ENCODE measurements around the gene SPNS1.

SPNS1 gene

DNA sequence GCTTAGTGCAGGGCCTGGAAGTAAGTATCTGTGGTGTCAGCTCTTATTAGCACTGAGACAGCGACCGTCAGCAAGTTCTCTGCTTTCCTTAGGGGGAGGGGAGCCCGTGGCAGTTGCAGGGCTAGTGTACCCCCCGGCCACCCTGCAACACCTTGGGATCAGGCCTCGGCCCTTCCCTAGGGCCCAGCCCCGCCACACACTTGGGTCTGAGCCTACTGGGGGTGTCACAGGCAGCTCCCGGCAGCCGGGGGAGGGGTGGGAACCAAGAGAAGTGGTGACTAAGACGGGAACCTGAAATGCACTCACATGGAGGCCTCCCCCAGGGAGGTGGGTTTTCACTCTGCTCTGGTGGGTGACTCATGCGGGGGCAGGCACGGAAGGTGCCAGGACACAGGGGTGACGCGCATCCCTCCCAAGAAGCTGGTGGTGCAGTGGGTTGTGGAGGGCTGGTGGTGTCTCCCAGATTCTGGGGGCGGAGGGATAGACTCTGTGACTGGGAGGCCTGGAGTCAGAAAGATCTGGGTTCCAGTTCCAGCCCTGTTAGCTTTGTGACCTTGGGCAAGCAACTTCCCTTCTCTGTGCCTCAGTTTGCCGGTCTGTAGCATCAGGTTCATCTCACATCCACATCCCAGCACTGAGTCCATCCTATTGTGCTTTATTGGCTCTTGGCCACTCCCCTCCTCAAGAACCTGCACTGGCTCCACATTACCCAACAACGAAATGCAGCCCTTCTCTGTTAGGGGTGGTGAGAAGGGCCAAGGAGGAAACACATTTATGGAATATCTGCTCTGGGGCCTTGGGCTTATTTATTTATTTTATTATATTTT is 54.8 kb downstream of the SPNS1 start:
- DNase-seq (ENCODE audit: low read depth) = peak; percentile 96

DNA sequence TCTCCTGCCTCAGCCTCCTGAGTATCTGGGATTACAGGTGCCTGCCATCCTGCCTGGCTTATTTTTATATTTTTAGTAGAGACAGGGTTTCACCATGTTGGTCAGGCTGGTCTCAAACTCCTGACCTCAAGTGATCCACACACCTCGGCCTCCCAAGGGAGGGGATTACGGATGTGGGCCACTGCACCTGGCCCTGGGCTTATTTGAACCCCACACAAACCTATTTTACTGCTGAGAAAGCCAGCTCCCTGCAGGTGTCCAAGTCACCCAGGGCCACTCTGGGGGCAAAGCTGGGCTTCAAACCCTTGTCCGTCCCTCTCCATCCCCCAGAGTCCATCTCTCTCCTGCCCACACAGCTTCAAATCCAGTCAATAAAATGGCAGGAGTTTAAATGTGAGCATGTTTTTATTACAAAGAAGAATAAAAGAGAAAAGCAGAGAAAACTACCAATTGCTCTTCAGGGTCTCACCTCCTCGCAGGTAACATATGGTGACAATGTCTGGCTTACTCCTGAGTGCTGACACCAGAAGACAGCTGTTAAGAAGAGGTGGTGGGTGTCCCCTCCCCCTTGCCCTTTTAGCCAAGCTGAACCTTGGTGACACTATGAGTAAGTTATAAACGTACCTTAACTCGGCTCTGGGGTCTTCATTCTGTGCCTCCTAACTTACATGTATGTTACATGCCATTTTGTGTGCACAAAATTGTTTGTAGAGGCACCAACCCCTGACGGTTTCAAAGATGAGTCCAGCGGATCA is 55.7 kb downstream of the SPNS1 start:
- no peak for DNase-seq (ENCODE audit: low read depth)
